ENCODE results near the gene SLC25A19. TPM values are rescaled to one million over a fixed set of nuclear protein-coding genes. Genes with fewer than 3 reads are reported as not detected.
"Not testable (repeated sequence)": the region's sequence is repeated elsewhere in the genome, so short reads cannot be mapped to it uniquely, and the experiment has no call there.

Gene SLC25A19
- total RNA-seq, 1 experiment from 2014 or later: 29.0 TPM

GRCh38 chr17:75300280-75300679 lies 11.0 kb upstream of the SLC25A19 start:
- no peak overlapping the region for H3K27ac ChIP-seq (ENCODE audit: low read length)
- H3K9me3 ChIP-seq (ENCODE audit: control insufficient read depth, insufficient read depth, low read depth, low read length): no peaks in the 10 kb centered on the region
- H3K4me1 ChIP-seq (ENCODE audit: control insufficient read depth, insufficient read depth, low read length): no peaks in the 10 kb centered on the region
- no peak overlapping the region for H3K4me3 ChIP-seq (ENCODE audit: low read depth in 2 of 2, low read length in 2 of 2)
- POLR2A ChIA-PET: interaction anchor here (0.6 kb wide), 1 partner anchor 500 kb away, joined by 4 read pairs; no protein-coding TSS in a partner anchor
- no peak for TF ChIP-seq REST (IDR thresholded peaks at IDR 0.05; ENCODE audit: insufficient read depth in 1 of 2, low read depth in 2 of 2, low read length in 1 of 2)
- TF ChIP-seq, protein P1, sequence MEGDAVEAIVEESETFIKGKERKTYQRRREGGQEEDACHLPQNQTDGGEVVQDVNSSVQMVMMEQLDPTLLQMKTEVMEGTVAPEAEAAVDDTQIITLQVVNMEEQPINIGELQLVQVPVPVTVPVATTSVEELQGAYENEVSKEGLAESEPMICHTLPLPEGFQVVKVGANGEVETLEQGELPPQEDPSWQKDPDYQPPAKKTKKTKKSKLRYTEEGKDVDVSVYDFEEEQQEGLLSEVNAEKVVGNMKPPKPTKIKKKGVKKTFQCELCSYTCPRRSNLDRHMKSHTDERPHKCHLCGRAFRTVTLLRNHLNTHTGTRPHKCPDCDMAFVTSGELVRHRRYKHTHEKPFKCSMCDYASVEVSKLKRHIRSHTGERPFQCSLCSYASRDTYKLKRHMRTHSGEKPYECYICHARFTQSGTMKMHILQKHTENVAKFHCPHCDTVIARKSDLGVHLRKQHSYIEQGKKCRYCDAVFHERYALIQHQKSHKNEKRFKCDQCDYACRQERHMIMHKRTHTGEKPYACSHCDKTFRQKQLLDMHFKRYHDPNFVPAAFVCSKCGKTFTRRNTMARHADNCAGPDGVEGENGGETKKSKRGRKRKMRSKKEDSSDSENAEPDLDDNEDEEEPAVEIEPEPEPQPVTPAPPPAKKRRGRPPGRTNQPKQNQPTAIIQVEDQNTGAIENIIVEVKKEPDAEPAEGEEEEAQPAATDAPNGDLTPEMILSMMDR (IDR thresholded peaks at IDR 0.05): no peak
- no peak for TF ChIP-seq POLR2AphosphoS5 (IDR thresholded peaks at IDR 0.05; ENCODE audit: low read depth, low read length)
- TF ChIP-seq SIN3A (IDR thresholded peaks at IDR 0.05; ENCODE audit: borderline replicate concordance, insufficient read depth, low read depth, low read length): no peak
- no peak for TF ChIP-seq TCF7L2 (IDR thresholded peaks at IDR 0.05; ENCODE audit: low read depth, low read length)
- BruUV-seq (replicated peaks): no TSS peak
- ATAC-seq (no peak), DNase-seq (ENCODE audit: low read depth, low spot score) (no peak)
- no peaks in the 10 kb centered on the region for H3K27me3 ChIP-seq (ENCODE audit: control insufficient read depth, insufficient read depth, low read length)
- no peaks in the 10 kb centered on the region for H3K36me3 ChIP-seq (ENCODE audit: control insufficient read depth, insufficient read depth, low read length)
- intact Hi-C loops (cut with micrococcal nuclease; ENCODE audit: unreplicated experiment) (no loop called here), in situ Hi-C loops (cut with HindIII; ENCODE audit: low pct_unique_long_range_greater_than_20kb, low sequenced_read_pairs) (no loop called here)
- CTCF ChIA-PET: no interaction called here

DNA sequence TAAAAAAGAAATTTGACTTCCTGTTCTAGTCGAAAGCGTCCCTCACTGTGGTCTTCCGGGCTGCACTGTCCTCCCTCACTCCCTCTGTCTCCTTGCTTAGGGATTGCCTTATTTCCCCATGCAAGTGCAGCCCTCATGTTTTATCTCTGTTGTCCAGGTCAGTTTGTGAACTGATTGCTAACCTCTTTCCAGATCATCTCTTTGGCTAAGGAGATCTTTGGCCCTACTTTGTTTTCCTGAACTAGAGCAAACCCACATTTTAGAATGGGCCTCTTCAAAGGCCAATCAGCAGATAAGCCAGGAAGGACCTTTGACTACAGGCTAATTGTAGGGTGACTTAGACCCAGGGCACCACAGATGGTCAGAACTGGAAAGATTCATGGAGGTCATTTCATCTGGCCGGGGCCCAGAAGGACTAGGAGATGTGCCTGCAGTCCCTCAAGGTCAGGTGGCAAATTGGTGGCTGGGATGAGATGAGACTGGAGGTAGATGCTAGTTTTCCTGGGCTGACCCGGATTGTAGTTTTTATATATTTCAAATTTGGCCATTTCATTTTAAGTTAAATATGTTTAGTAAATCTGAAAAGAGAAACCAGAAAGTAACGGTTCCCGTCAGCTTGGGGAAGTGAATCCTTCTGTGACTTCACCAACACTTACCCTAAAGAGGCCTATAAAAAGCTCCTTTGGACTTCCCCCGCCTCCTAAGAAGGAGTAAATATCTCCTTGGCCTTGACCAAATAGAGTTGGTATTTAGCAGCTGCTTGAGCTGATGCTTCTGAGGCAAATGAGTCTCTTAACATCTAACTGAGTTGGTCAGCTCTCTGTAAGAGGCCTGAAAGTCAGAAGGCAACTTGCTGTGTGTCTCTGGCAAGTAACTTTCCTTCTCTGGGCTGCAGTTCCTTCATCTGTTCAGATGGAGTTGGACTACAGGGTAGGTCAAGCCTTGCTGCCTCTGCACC lies 6.2 kb upstream of the SLC25A19 start:
- CTCF ChIA-PET: interaction anchor here (0.5 to 0.7 kb wide), 4 partner anchors 21 to 453 kb away, joined by 3 to 5 read pairs (median 4); no protein-coding TSS in a partner anchor
- no peak overlapping the region for H3K27ac ChIP-seq (ENCODE audit: low read length)
- no peak for DNase-seq (ENCODE audit: low read depth, low spot score)
- H3K9me3 ChIP-seq (ENCODE audit: control insufficient read depth, insufficient read depth, low read depth, low read length): no peaks in the 10 kb centered on the region
- H3K4me3 ChIP-seq (ENCODE audit: low read depth in 2 of 2, low read length in 2 of 2): no peak overlapping the region
- H3K36me3 ChIP-seq (ENCODE audit: control insufficient read depth, insufficient read depth, low read length): no peaks in the 10 kb centered on the region
- H3K27me3 ChIP-seq (ENCODE audit: control insufficient read depth, insufficient read depth, low read length): no peaks in the 10 kb centered on the region
- no peaks in the 10 kb centered on the region for H3K4me1 ChIP-seq (ENCODE audit: control insufficient read depth, insufficient read depth, low read length)
- no TSS peak for BruUV-seq (replicated peaks)
- POLR2A ChIA-PET: interaction anchor here (1.0 kb wide), 1 partner anchor 11 kb away, joined by 3 read pairs; no protein-coding TSS in a partner anchor
- intact Hi-C loops (cut with micrococcal nuclease; ENCODE audit: unreplicated experiment) (no loop called here), in situ Hi-C loops (cut with HindIII; ENCODE audit: low pct_unique_long_range_greater_than_20kb, low sequenced_read_pairs) (no loop called here)
- TF ChIP-seq POLR2AphosphoS5 (IDR thresholded peaks at IDR 0.05; ENCODE audit: low read depth, low read length) (no peak), TCF7L2 (IDR thresholded peaks at IDR 0.05; ENCODE audit: low read depth, low read length) (no peak), REST (IDR thresholded peaks at IDR 0.05; ENCODE audit: insufficient read depth in 1 of 2, low read depth in 2 of 2, low read length in 1 of 2) (no peak), SIN3A (IDR thresholded peaks at IDR 0.05; ENCODE audit: borderline replicate concordance, insufficient read depth, low read depth, low read length) (no peak)
- TF ChIP-seq, protein P1 (IDR thresholded peaks at IDR 0.05): no peak
- ATAC-seq: no peak

DNA sequence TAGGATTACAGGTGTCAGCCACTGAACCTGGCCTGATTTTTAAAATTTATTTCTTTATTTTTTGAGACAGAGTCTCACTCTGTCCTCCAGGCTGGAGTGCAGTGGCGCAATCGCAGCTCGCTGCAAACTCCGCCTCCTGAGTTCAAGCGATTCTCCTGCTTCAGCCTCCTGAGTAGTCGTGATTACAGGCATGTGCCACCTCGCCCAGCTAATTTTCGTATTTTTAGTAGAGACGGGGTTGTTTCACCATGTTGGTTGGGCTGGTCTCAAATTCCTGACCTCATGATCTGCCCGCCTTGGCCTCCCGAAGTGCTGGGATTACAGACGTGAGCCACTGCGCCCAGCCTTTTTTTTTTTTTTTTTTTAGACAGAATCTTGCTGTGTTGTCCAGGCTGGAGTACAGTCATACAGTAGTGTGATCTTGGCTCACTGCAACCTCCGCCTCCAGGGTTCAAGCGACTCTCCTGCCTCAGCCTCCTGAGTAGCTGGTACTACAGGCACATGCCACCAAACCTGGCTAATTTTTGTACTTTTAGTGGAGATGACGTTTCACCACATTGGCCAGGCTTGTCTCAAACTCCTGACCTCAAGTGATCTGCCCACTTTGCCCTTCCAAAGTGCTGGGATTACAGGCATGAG lies 3.7 kb upstream of the SLC25A19 start:
- in situ Hi-C loops (cut with HindIII; ENCODE audit: low pct_unique_long_range_greater_than_20kb, low sequenced_read_pairs); H3K27ac ChIP-seq (ENCODE audit: low read length); H3K36me3 ChIP-seq (ENCODE audit: control insufficient read depth, insufficient read depth, low read length); H3K4me1 ChIP-seq (ENCODE audit: control insufficient read depth, insufficient read depth, low read length); ATAC-seq; H3K4me3 ChIP-seq (ENCODE audit: low read depth in 2 of 2, low read length in 2 of 2); intact Hi-C loops (cut with micrococcal nuclease; ENCODE audit: unreplicated experiment); DNase-seq (ENCODE audit: low read depth, low spot score); H3K9me3 ChIP-seq (ENCODE audit: control insufficient read depth, insufficient read depth, low read depth, low read length); H3K27me3 ChIP-seq (ENCODE audit: control insufficient read depth, insufficient read depth, low read length); POLR2A ChIA-PET; BruUV-seq (replicated peaks): not testable (repeated sequence)
- CTCF ChIA-PET: interaction anchor here (0.8 kb wide), 1 partner anchor 321 kb away, joined by 8 read pairs; no protein-coding TSS in a partner anchor
